ENCODE results near the gene PRDM10.
"Not testable (repeated sequence)": the region's sequence is repeated elsewhere in the genome, so short reads cannot be mapped to it uniquely, and the experiment has no call there.

Gene PRDM10

GRCh38 chr11:129959687-129960086, 42.9 kb downstream of the PRDM10 start:
- TF ChIP-seq CTCF (conservative IDR thresholded peaks at IDR 0.05; ENCODE audit: low read depth, low read length): no peak
- H3K4me3 ChIP-seq (ENCODE audit: low read length): no peak overlapping the region
- no peak for DNase-seq (ENCODE audit: low read depth)

- no peak overlapping the region for H3K4me3 ChIP-seq (ENCODE audit: low read length)
- TF ChIP-seq CTCF (conservative IDR thresholded peaks at IDR 0.05; ENCODE audit: low read depth, low read length): no peak
These were observed 47.4 kb downstream of the PRDM10 start for GRCh38 chr11:129955282-129955681.

GRCh38 chr11:129954703-129955102, 47.9 kb downstream of the PRDM10 start:
- DNase-seq (ENCODE audit: low read depth); H3K4me3 ChIP-seq (ENCODE audit: low read length): not testable (repeated sequence)

More at GRCh38 chr11:129955282-129955681, 47.4 kb downstream of the PRDM10 start:
- no peak for DNase-seq (ENCODE audit: low read depth)

GRCh38 chr11:129951866-129952262, 50.8 kb downstream of the PRDM10 start:
- no peak overlapping the region for H3K4me3 ChIP-seq (ENCODE audit: low read length)
- no peak for TF ChIP-seq CTCF (conservative IDR thresholded peaks at IDR 0.05; ENCODE audit: low read depth, low read length)
- DNase-seq (ENCODE audit: low read depth): no peak

- no peak for DNase-seq (ENCODE audit: low read depth)
- no peak overlapping the region for H3K4me3 ChIP-seq (ENCODE audit: low read length)
- TF ChIP-seq CTCF (conservative IDR thresholded peaks at IDR 0.05; ENCODE audit: low read depth, low read length): no peak
These were observed 51.3 kb downstream of the PRDM10 start for GRCh38 chr11:129951201-129951865.

GRCh38 chr11:129950101-129951091, 52.2 kb downstream of the PRDM10 start:
- no peak for TF ChIP-seq CTCF (conservative IDR thresholded peaks at IDR 0.05; ENCODE audit: low read depth, low read length)
- no peak for DNase-seq (ENCODE audit: low read depth)
- H3K4me3 ChIP-seq (ENCODE audit: low read length): no peak overlapping the region

GRCh38 chr11:129948926-129949466, 53.6 kb downstream of the PRDM10 start:
- H3K4me3 ChIP-seq (ENCODE audit: low read length): no peak overlapping the region
- no peak for TF ChIP-seq CTCF (conservative IDR thresholded peaks at IDR 0.05; ENCODE audit: low read depth, low read length)
- DNase-seq (ENCODE audit: low read depth): no peak

Data from retinal pigment epithelial cell (primary cell).